ENCODE results near the gene U2SURP. TPM values are rescaled to one million over a fixed set of nuclear protein-coding genes. Genes with fewer than 3 reads are reported as not detected.

The U2SURP gene
- total RNA-seq, 4 donors from 2014 or later = 67.4 to 138 (median 78.8) TPM

- Histone ChIP-seq H3K27me3 (no peaks in the 10 kb centered on the region), H3K4me1 (no peaks in the 10 kb centered on the region), H3K27ac (no peak overlapping the region), H3K9me3 (no peaks in the 10 kb centered on the region), H3K36me3 (no peaks in the 10 kb centered on the region), H3K4me3 (no peak overlapping the region)
- TF ChIP-seq, protein P1, sequence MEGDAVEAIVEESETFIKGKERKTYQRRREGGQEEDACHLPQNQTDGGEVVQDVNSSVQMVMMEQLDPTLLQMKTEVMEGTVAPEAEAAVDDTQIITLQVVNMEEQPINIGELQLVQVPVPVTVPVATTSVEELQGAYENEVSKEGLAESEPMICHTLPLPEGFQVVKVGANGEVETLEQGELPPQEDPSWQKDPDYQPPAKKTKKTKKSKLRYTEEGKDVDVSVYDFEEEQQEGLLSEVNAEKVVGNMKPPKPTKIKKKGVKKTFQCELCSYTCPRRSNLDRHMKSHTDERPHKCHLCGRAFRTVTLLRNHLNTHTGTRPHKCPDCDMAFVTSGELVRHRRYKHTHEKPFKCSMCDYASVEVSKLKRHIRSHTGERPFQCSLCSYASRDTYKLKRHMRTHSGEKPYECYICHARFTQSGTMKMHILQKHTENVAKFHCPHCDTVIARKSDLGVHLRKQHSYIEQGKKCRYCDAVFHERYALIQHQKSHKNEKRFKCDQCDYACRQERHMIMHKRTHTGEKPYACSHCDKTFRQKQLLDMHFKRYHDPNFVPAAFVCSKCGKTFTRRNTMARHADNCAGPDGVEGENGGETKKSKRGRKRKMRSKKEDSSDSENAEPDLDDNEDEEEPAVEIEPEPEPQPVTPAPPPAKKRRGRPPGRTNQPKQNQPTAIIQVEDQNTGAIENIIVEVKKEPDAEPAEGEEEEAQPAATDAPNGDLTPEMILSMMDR (IDR thresholded peaks at IDR 0.05) = no peak
- TF ChIP-seq POLR2A (IDR thresholded peaks at IDR 0.05) = no peak
- DNase-seq = no peak
Measured at GRCh38 chr3:143084856-143085731, 83.7 kb downstream of the U2SURP start.

GRCh38 chr3:143088835-143089234 is 87.5 kb downstream of the U2SURP start:
- TF ChIP-seq POLR2A (IDR thresholded peaks at IDR 0.05) = no peak
- TF ChIP-seq, protein P1 (IDR thresholded peaks at IDR 0.05) = no peak
- Histone ChIP-seq H3K27ac (no peak overlapping the region), H3K27me3 (no peaks in the 10 kb centered on the region), H3K4me3 (no peak overlapping the region), H3K36me3 (no peaks in the 10 kb centered on the region), H3K4me1 (no peaks in the 10 kb centered on the region), H3K9me3 (no peaks in the 10 kb centered on the region)
- no peak for DNase-seq

GRCh38 chr3:143089965-143090364 is 88.6 kb downstream of the U2SURP start:
- no peak for DNase-seq
- TF ChIP-seq POLR2A (IDR thresholded peaks at IDR 0.05) = no peak
- TF ChIP-seq, protein P1 (IDR thresholded peaks at IDR 0.05) = no peak
- Histone ChIP-seq H3K4me3 (no peak overlapping the region), H3K4me1 (no peaks in the 10 kb centered on the region), H3K36me3 (no peaks in the 10 kb centered on the region), H3K27ac (no peak overlapping the region), H3K27me3 (no peaks in the 10 kb centered on the region), H3K9me3 (no peaks in the 10 kb centered on the region)

DNA sequence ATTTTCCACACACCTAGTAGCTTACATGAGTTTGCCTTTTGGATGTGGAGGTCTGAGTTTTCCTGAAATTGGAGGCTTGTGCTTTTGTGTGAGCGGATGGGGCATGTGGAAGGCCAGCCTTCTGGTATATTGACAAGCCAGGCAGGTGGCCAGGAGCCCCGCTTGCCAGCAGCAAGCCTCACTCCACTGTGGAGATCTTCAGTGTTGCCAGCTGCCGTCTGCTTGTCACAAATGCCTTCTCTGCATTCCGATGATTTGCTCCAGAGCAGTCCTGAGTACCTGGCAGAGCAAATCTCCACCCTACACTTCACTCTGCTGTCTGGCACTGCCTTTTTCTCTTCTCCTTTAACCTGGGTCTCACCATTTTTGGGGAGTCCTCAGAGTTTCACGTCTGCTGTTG is 89.1 kb downstream of the U2SURP start:
- H3K27me3 ChIP-seq = no peaks in the 10 kb centered on the region
- H3K27ac ChIP-seq = no peak overlapping the region
- H3K36me3 ChIP-seq = no peaks in the 10 kb centered on the region
- TF ChIP-seq, protein P1 (IDR thresholded peaks at IDR 0.05) = no peak
- DNase-seq = no peak
- H3K9me3 ChIP-seq = no peaks in the 10 kb centered on the region
- H3K4me3 ChIP-seq = no peak overlapping the region
- H3K4me1 ChIP-seq = no peaks in the 10 kb centered on the region

GRCh38 chr3:143090976-143091837 is 89.8 kb downstream of the U2SURP start:
- DNase-seq = no peak
- Histone ChIP-seq H3K4me3 (no peak overlapping the region), H3K9me3 (no peaks in the 10 kb centered on the region), H3K4me1 (no peaks in the 10 kb centered on the region), H3K36me3 (no peaks in the 10 kb centered on the region), H3K27ac (no peak overlapping the region), H3K27me3 (no peaks in the 10 kb centered on the region)
- no peak for TF ChIP-seq POLR2A (IDR thresholded peaks at IDR 0.05)
- TF ChIP-seq, protein P1 (IDR thresholded peaks at IDR 0.05) = no peak

Data from Peyer's patch (tissue), 4 donors.